Loucy (cell line): ENCODE measurements around the gene SRSF4.

Source experiments
- H2AFZ ChIP-seq: fragments of 200-600 bp; sonication (generic); 2 replicates; pipeline ENCODE4 v1.6.0; 2016; ENCODE audit warnings: antibody characterized with exemption, mild to moderate bottlenecking, low read length, moderate library complexity
- H3F3A ChIP-seq: fragments of 200-600 bp; 2 replicates; pipeline ENCODE4 v1.6.0; 2016; ENCODE audit warnings: antibody characterized with exemption, low read depth, mild to moderate bottlenecking
- H3K27me3 ChIP-seq: fragments of 200-600 bp; sonication (generic); 2 replicates; pipeline ENCODE4 v1.6.1; 2014; ENCODE audit warnings: low read length, mild to moderate bottlenecking; ENCODE audit not compliant: insufficient read depth, poor library complexity, severe bottlenecking
- H3K36me3 ChIP-seq: fragments of 200-600 bp; sonication (generic); 2 replicates; pipeline ENCODE4 v1.6.1; 2016; ENCODE audit warnings: low read length; ENCODE audit not compliant: insufficient read depth
- H3K4me1 ChIP-seq: fragments of 200-600 bp; sonication (generic); 2 replicates; pipeline ENCODE4 v1.5.1; 2014; ENCODE audit warnings: low read length, mild to moderate bottlenecking; ENCODE audit not compliant: insufficient read depth, poor library complexity, severe bottlenecking
- H3K4me2 ChIP-seq: fragments of 200-600 bp; sonication (generic); 2 replicates; pipeline ENCODE4 v1.6.0; 2014; ENCODE audit warnings: antibody characterized with exemption, low read length, low read depth, mild to moderate bottlenecking; ENCODE audit not compliant: poor library complexity, severe bottlenecking
- H3K4me3 ChIP-seq: fragments of 200-600 bp; sonication (generic); 2 replicates; pipeline ENCODE4 v1.5.1; 2014; ENCODE audit warnings: low read length, mild to moderate bottlenecking, mixed read lengths; ENCODE audit not compliant: poor library complexity, severe bottlenecking
- H3K79me2 ChIP-seq: fragments of 200-600 bp; sonication (generic); 2 replicates; pipeline ENCODE4 v1.6.1; 2014; ENCODE audit warnings: low read length; ENCODE audit not compliant: insufficient read depth
- H3K9ac ChIP-seq: fragments of 200-600 bp; sonication (generic); 2 replicates; pipeline ENCODE4 v1.6.0; 2014; ENCODE audit warnings: mild to moderate bottlenecking, low read depth, low read length, moderate library complexity; ENCODE audit not compliant: poor library complexity, severe bottlenecking
- H3K9me2 ChIP-seq: fragments of 200-600 bp; sonication (generic); replicated peaks from 2 replicates; pipeline ENCODE4 v1.6.1; 2016; ENCODE audit warnings: low read depth, low read length, mixed read lengths
- H3K9me3 ChIP-seq: fragments of 200-600 bp; sonication (generic); 2 replicates; pipeline ENCODE4 v1.6.1; 2014; ENCODE audit warnings: mild to moderate bottlenecking, antibody characterized with exemption, low read length, low read depth; ENCODE audit not compliant: insufficient read depth
- H4K20me1 ChIP-seq: fragments of 200-600 bp; sonication (generic); 2 replicates; pipeline ENCODE4 v1.6.0; 2014; ENCODE audit warnings: antibody characterized with exemption, low read length, mild to moderate bottlenecking; ENCODE audit not compliant: insufficient read depth, poor library complexity, severe bottlenecking
- CTCF ChIP-seq: fragments of 200-600 bp; sonication (generic); conservative IDR thresholded peaks from 2 replicates; pipeline ENCODE4 v1.5.1; 2014; ENCODE audit warnings: mild to moderate bottlenecking, antibody characterized with exemption, low read length
- EZH2phosphoT487 ChIP-seq: fragments of 200-600 bp; IDR thresholded peaks from 2 replicates; pipeline ENCODE4 v1.6.1; 2018; ENCODE audit warnings: antibody characterized with exemption, mild to moderate bottlenecking, moderate library complexity, borderline replicate concordance

Gene SRSF4

GRCh38 chr1:29121936-29122681 is 59.6 kb downstream of the SRSF4 start:
- Histone ChIP-seq H3K27me3 (no peaks in the 10 kb centered on the region), H3F3A (no peaks in the 10 kb centered on the region), H2AFZ (no peak overlapping the region), H3K79me2 (no peaks in the 10 kb centered on the region), H3K9ac (no peak overlapping the region), H3K36me3 (peaks cover 9% of the 10 kb centered on the region; the same call in 1 of the 2 replicates), H3K4me1 (no peaks in the 10 kb centered on the region), H3K4me2 (no peak overlapping the region), H3K9me3 (no peaks in the 10 kb centered on the region), H3K4me3 (no peak overlapping the region), H3K9me2 (no peaks in the 10 kb centered on the region), H4K20me1 (no peaks in the 10 kb centered on the region)
- TF ChIP-seq CTCF (no peak), EZH2phosphoT487 (no peak)

GRCh38 chr1:29121516-29121935 is 60.2 kb downstream of the SRSF4 start:
- TF ChIP-seq EZH2phosphoT487 (no peak), CTCF (no peak)
- no peaks in the 10 kb centered on the region for H3K27me3 ChIP-seq
- H3K36me3 ChIP-seq, result peaks cover 15% of the 10 kb centered on the region; the same call in 1 of the 2 replicates
- H3K4me2 ChIP-seq, result no peak overlapping the region
- no peak overlapping the region for H2AFZ ChIP-seq
- no peaks in the 10 kb centered on the region for H3F3A ChIP-seq
- no peak overlapping the region for H3K9ac ChIP-seq
- H3K79me2 ChIP-seq, result no peaks in the 10 kb centered on the region
- H3K9me2 ChIP-seq, result no peaks in the 10 kb centered on the region
- H4K20me1 ChIP-seq, result no peaks in the 10 kb centered on the region
- H3K4me3 ChIP-seq, result no peak overlapping the region
- no peaks in the 10 kb centered on the region for H3K4me1 ChIP-seq
- H3K9me3 ChIP-seq, result no peaks in the 10 kb centered on the region

- Histone ChIP-seq H3K9me3 (no peaks in the 10 kb centered on the region), H2AFZ (no peak overlapping the region), H3K4me1 (no peaks in the 10 kb centered on the region), H3K9ac (no peak overlapping the region), H3F3A (no peaks in the 10 kb centered on the region), H3K4me2 (no peak overlapping the region), H3K4me3 (no peak overlapping the region), H3K9me2 (no peaks in the 10 kb centered on the region), H4K20me1 (no peaks in the 10 kb centered on the region), H3K79me2 (no peaks in the 10 kb centered on the region), H3K27me3 (no peaks in the 10 kb centered on the region), H3K36me3 (peaks cover 15% of the 10 kb centered on the region; the same call in 1 of the 2 replicates)
- TF ChIP-seq EZH2phosphoT487 (no peak), CTCF (no peak)
These were observed 60.7 kb downstream of the SRSF4 start for GRCh38 chr1:29120947-29121485.
